Pancreas (tissue), 10 donors: ENCODE data around the gene C3orf20. TPM values are rescaled to one million over a fixed set of nuclear protein-coding genes. Genes with fewer than 3 reads are reported as not detected.

Source experiments
- ATAC-seq, 4 donors: fragments of 200-7000 bp; cut with Tn5 transposase; one replicate each; pipeline versions ENCODE4 v1.8.0 to v1.9.1; 2020; ENCODE audit warnings: mild to moderate bottlenecking in 4 of 4, moderate library complexity in 4 of 4
- DNase-seq, 6 donors: peaks; one replicate each; pipeline ENCODE4 v3.0.0-alpha.2; 2020
- FAIRE-seq: peaks from 2 replicates; lab custom pipeline; 2012; peaks lifted over from hg19 to GRCh38; lab: Jason Lieb, UNC
- H3K27ac ChIP-seq, 4 donors: fragments of 200-600 bp; sonication (generic); 1 replicate in 3 of 4; 2 replicates in 1 of 4; pipeline versions ENCODE4 v1.5.0 to v1.8.0; 2020
- H3K27me3 ChIP-seq, 4 donors: fragments of 200-600 bp; one replicate each; pipeline ENCODE4 v1.8.0; 2021
- H3K36me3 ChIP-seq, 3 donors: fragments of 200-600 bp; sonication (generic) in 1 of 3; one replicate each; pipeline versions ENCODE4 v1.5.0 to v1.8.0; 2020 to 2021
- H3K4me1 ChIP-seq, 3 donors: fragments of 200-600 bp; one replicate each; pipeline ENCODE4 v1.8.0; 2021
- H3K4me3 ChIP-seq, 4 donors: fragments of 200-600 bp; sonication (generic) in 2 of 4; one replicate each; pipeline versions ENCODE4 v1.5.0 to v1.8.0; 2020 to 2021
- H3K9me3 ChIP-seq, 4 donors: fragments of 200-600 bp; one replicate each; pipeline ENCODE4 v1.8.0; 2021
- CTCF ChIP-seq, 4 donors: fragments of 200-600 bp; sonication (generic) in 3 of 4; IDR thresholded peaks; one replicate each; pipeline versions ENCODE4 v1.5.0 to v1.8.0; 2021; ENCODE audit warnings: antibody characterized with exemption in 4 of 4
- WGBS, 2 donors: extraction: QIAGEN DNeasy Blood & Tissue Kit; methylation state at CpG; one replicate each; pipeline ENCODE4 v1.1.7; 2013; 5-methylcytosine and 5-hydroxymethylcytosine counted together
- intact Hi-C, 3 donors: fragments of 100-400 bp; cut with DNase I; formaldehyde crosslinking; loops; one replicate each; pipeline versions ENCODE4 v1.11.1 to v1.14.2; 2022
- polyA plus RNA-seq, 2 donors: library from polyadenylated mRNA; stranded (reverse); fragments of 200-250 nt; gene quantifications; one replicate each; pipeline ENCODE4 v1.2.3, GENCODE V29; 2013
- total RNA-seq, 6 donors: library from RNA; stranded (reverse); fragmentation: NEBNext Ultra II Directional in 4 of 6; extraction: Animal tissue kit (Norgen Biotek cat#: 25700) in 4 of 6; gene quantifications; one replicate each; pipeline versions ENCODE4 v1.2.1 to v1.2.4, GENCODE V29; 2021 to 2023
- donor health status: healthy with polysubstance abuse.
- donor health status: DM: no; HTN: no; CAD: no; lungs with moderate emphysema.
- donor health status: DM: no; HTN: no; CAD: no.
- donor health status: control.
- donor health status: control.
- donor health status: Bipolar disorder and iron deficiency.
- donor health status: DM: yes; HTN: yes; CAD: no.
- donor health status: DM: no; HTN: no; CAD: no.
- donor health status: DM: no; HTN: no; CAD: no.
- donor health status: DM: yes; HTN: yes; CAD: no.

C3orf20 gene
- total and polyA plus RNA-seq, 8 donors, result 0.02 to 0.12 (median 0.06) TPM; not detected in 3

- H3K4me3 ChIP-seq, result no peak overlapping the region
- no peak overlapping the region for H3K27ac ChIP-seq
- no peaks in the 10 kb centered on the region for H3K4me1 ChIP-seq
- FAIRE-seq, result no peak
- H3K9me3 ChIP-seq, result no peaks in the 10 kb centered on the region
- H3K27me3 ChIP-seq, result no peaks in the 10 kb centered on the region
- 82 to 88% methylated on average over 9 of the region's 9 CpGs for WGBS, 2 donors
- ATAC-seq, result no peak
- DNase-seq, result no peak
- intact Hi-C loops, result no loop called here
- no peak for TF ChIP-seq CTCF (IDR thresholded peaks at IDR 0.05)
- no peaks in the 10 kb centered on the region for H3K36me3 ChIP-seq
Observed at GRCh38 chr3:14703128-14703750, 28.3 kb downstream of the C3orf20 start.

GRCh38 chr3:14703791-14704190 lies 28.9 kb downstream of the C3orf20 start:
- Histone ChIP-seq H3K27me3 (no peaks in the 10 kb centered on the region), H3K4me1 (no peaks in the 10 kb centered on the region), H3K27ac (no peak overlapping the region), H3K4me3 (no peak overlapping the region), H3K9me3 (no peaks in the 10 kb centered on the region), H3K36me3 (no peaks in the 10 kb centered on the region)
- no peak for TF ChIP-seq CTCF (IDR thresholded peaks at IDR 0.05)
- 83 to 87% methylated on average over 3 of the region's 3 CpGs for WGBS, 2 donors
- FAIRE-seq (no peak), ATAC-seq (no peak), DNase-seq (no peak)
- intact Hi-C loops, result no loop called here

GRCh38 chr3:14706096-14706495 lies 31.2 kb downstream of the C3orf20 start:
- DNase-seq, result no peak
- no peak for FAIRE-seq

GRCh38 chr3:14716591-14716990 lies 41.6 kb downstream of the C3orf20 start:
- no peak for DNase-seq

More at GRCh38 chr3:14706096-14706495, 31.2 kb downstream of the C3orf20 start:
- no peak overlapping the region for H3K4me3 ChIP-seq
- no peak overlapping the region for H3K27ac ChIP-seq
- no peaks in the 10 kb centered on the region for H3K9me3 ChIP-seq
- 78 to 84% methylated on average over 5 of the region's 5 CpGs for WGBS, 2 donors
- no peaks in the 10 kb centered on the region for H3K36me3 ChIP-seq
- no peak for ATAC-seq
- no peaks in the 10 kb centered on the region for H3K4me1 ChIP-seq
- no peak for TF ChIP-seq CTCF (IDR thresholded peaks at IDR 0.05)
- H3K27me3 ChIP-seq, result no peaks in the 10 kb centered on the region
- intact Hi-C loops, result no loop called here

More at GRCh38 chr3:14716591-14716990, 41.6 kb downstream of the C3orf20 start:
- no peak for TF ChIP-seq CTCF (IDR thresholded peaks at IDR 0.05)
- no peaks in the 10 kb centered on the region for H3K36me3 ChIP-seq
- intact Hi-C loops, result no loop called here
- WGBS, 2 donors, result 45 to 57% methylated on average over 1 of the region's 1 CpG
- ATAC-seq (no peak), FAIRE-seq (no peak)
- H3K9me3 ChIP-seq, result no peaks in the 10 kb centered on the region
- no peak overlapping the region for H3K27ac ChIP-seq
- no peaks in the 10 kb centered on the region for H3K4me1 ChIP-seq
- H3K4me3 ChIP-seq, result no peak overlapping the region
- no peaks in the 10 kb centered on the region for H3K27me3 ChIP-seq
